Caki2 (cell line): ENCODE data around the gene INO80B. TPM values are rescaled to one million over a fixed set of nuclear protein-coding genes. Genes with fewer than 3 reads are reported as not detected.

Experiments
- DNase-seq: peaks from one replicate; pipeline ENCODE4 v3.0.0-alpha.2; 2015; ENCODE audit warnings: low read depth
- in situ Hi-C: cut with HindIII; loops from 2 replicates; pipeline ENCODE4 v1.10.0; 2016; ENCODE audit warnings: low sequenced_read_pairs, low pct_unique_long_range_greater_than_20kb, mixed read lengths
- total RNA-seq: library from RNA; depleted of rRNA; stranded (reverse); fragments of >200 nt; shearing (Covaris generic); gene quantifications from 2 replicates; pipeline ENCODE4 v1.2.3, GENCODE V29; 2014; ENCODE audit warnings: low replicate concordance; rRNA removed

The INO80B gene
- total RNA-seq, 1 experiment from 2014 or later, result 37.7 TPM

- in situ Hi-C loops, result no loop called here
Observed at GRCh38 chr2:74507145-74507925, 52.4 kb downstream of the INO80B start, which contains the start of gene PCGF1. TSS of gene PCGF1 (minus strand) at chr2:74507695. CDS start at chr2:74507668, 27 bp downstream.

More at GRCh38 chr2:74507145-74507925, 52.4 kb downstream of the INO80B start, which contains the start of gene PCGF1:
- peak; percentile 96 for DNase-seq

Other genes with a start within 250 kb of the INO80B start
- 0.84 and 7.1 TPM in 2 replicates for gene SLC4A5, start 111.7 kb upstream of the INO80B start, total RNA-seq
- 117 TPM in 2 replicates for gene DCTN1, start 74.8 kb upstream of the INO80B start, total RNA-seq
- gene C2orf81, start 33.5 kb upstream of the INO80B start, total RNA-seq, result 7.9 and 9.6 TPM in 2 replicates
- 183 and 209 TPM in 2 replicates for gene WDR54, start 33.4 kb upstream of the INO80B start, total RNA-seq
- 55.6 and 71.1 TPM in 2 replicates for gene RTKN, start 13.2 kb upstream of the INO80B start, total RNA-seq
- gene WBP1, start 3.4 kb downstream of the INO80B start, total RNA-seq, result 63.4 and 110 TPM in 2 replicates
- gene MOGS, start 10.3 kb downstream of the INO80B start, total RNA-seq, result 77.2 and 80.5 TPM in 2 replicates
- 54.0 and 123 TPM in 2 replicates for gene MRPL53, start 17.6 kb downstream of the INO80B start, total RNA-seq
- gene CCDC142, start 27.9 kb downstream of the INO80B start, total RNA-seq, result 10.7 and 15.0 TPM in 2 replicates
- gene TTC31, start 28.0 kb downstream of the INO80B start, total RNA-seq, result 10.6 and 19.9 TPM in 2 replicates
- gene LBX2, start 44.5 kb downstream of the INO80B start, total RNA-seq, result 28.5 and 41.0 TPM in 2 replicates
- 19.9 and 30.5 TPM in 2 replicates for gene PCGF1, start 52.6 kb downstream of the INO80B start, total RNA-seq
- gene TLX2, start 59.4 kb downstream of the INO80B start, total RNA-seq, result not detected in 2 replicates
- not detected in 2 replicates for gene DQX1, start 71.1 kb downstream of the INO80B start, total RNA-seq
- gene AUP1, start 74.6 kb downstream of the INO80B start, total RNA-seq, result 128 and 130 TPM in 2 replicates
- gene HTRA2, start 74.8 kb downstream of the INO80B start, total RNA-seq, result 60.3 and 84.7 TPM in 2 replicates
- 0.81 and 2.2 TPM in 2 replicates for gene LOXL3, start 98.9 kb downstream of the INO80B start, total RNA-seq
- 19.7 and 21.9 TPM in 2 replicates for gene DOK1, start 99.6 kb downstream of the INO80B start, total RNA-seq
- gene M1AP, start 193.2 kb downstream of the INO80B start, total RNA-seq, result not detected in 2 replicates
- 4.7 and 7.6 TPM in 2 replicates for gene SEMA4F, start 199.2 kb downstream of the INO80B start, total RNA-seq